ENCODE measurements around the gene NCOR1. TPM values are rescaled to one million over a fixed set of nuclear protein-coding genes. Genes with fewer than 3 reads are reported as not detected.
A peak's percentile ranks its signal among the peaks of the same experiment; 100 is the strongest.

Gene NCOR1
- total RNA-seq, 1 donor from 2014 or later: 104 TPM

GRCh38 chr17:16040710-16041251 is 174.6 kb downstream of the NCOR1 start:
- peaks cover 40% of the 10 kb centered on the region for H3K36me3 Mint-ChIP-seq (ENCODE audit: low read depth, unreplicated experiment)
- peaks cover 3% of the 10 kb centered on the region for H3K4me1 Mint-ChIP-seq (ENCODE audit: unreplicated experiment)
- H3K27me3 Mint-ChIP-seq (ENCODE audit: unreplicated experiment): no peaks in the 10 kb centered on the region
- H3K27ac Mint-ChIP-seq (ENCODE audit: unreplicated experiment): peak overlapping the region; percentile 50
- no peak for TF ChIP-seq CTCF (IDR thresholded peaks at IDR 0.05; ENCODE audit: unreplicated experiment)
- no peaks in the 10 kb centered on the region for H3K9me3 Mint-ChIP-seq (ENCODE audit: unreplicated experiment)
- no peak for DNase-seq (ENCODE audit: low spot score)
- H3K4me3 Mint-ChIP-seq (ENCODE audit: unreplicated experiment): no peak overlapping the region

GRCh38 chr17:16037636-16038035 is 177.7 kb downstream of the NCOR1 start:
- no peak for TF ChIP-seq CTCF (IDR thresholded peaks at IDR 0.05; ENCODE audit: unreplicated experiment)
- DNase-seq (ENCODE audit: low spot score): no peak
- no peaks in the 10 kb centered on the region for H3K27me3 Mint-ChIP-seq (ENCODE audit: unreplicated experiment)
- peaks cover 3% of the 10 kb centered on the region for H3K4me1 Mint-ChIP-seq (ENCODE audit: unreplicated experiment)
- peaks cover 41% of the 10 kb centered on the region for H3K36me3 Mint-ChIP-seq (ENCODE audit: low read depth, unreplicated experiment)
- no peak overlapping the region for H3K27ac Mint-ChIP-seq (ENCODE audit: unreplicated experiment)
- no peak overlapping the region for H3K4me3 Mint-ChIP-seq (ENCODE audit: unreplicated experiment)
- no peaks in the 10 kb centered on the region for H3K9me3 Mint-ChIP-seq (ENCODE audit: unreplicated experiment)

GRCh38 chr17:16036261-16036660 is 179.1 kb downstream of the NCOR1 start:
- Mint-ChIP-seq H3K9me3 (ENCODE audit: unreplicated experiment) (no peaks in the 10 kb centered on the region), H3K36me3 (ENCODE audit: low read depth, unreplicated experiment) (peaks cover 40% of the 10 kb centered on the region), H3K27ac (ENCODE audit: unreplicated experiment) (no peak overlapping the region), H3K4me1 (ENCODE audit: unreplicated experiment) (peaks cover 3% of the 10 kb centered on the region), H3K4me3 (ENCODE audit: unreplicated experiment) (peak overlapping the region; percentile 8), H3K27me3 (ENCODE audit: unreplicated experiment) (no peaks in the 10 kb centered on the region)
- no peak for DNase-seq (ENCODE audit: low spot score)
- no peak for TF ChIP-seq CTCF (IDR thresholded peaks at IDR 0.05; ENCODE audit: unreplicated experiment)

GRCh38 chr17:16033729-16034349 is 181.5 kb downstream of the NCOR1 start:
- Mint-ChIP-seq H3K27ac (ENCODE audit: unreplicated experiment) (no peak overlapping the region), H3K4me3 (ENCODE audit: unreplicated experiment) (no peak overlapping the region), H3K4me1 (ENCODE audit: unreplicated experiment) (peaks cover 3% of the 10 kb centered on the region), H3K36me3 (ENCODE audit: low read depth, unreplicated experiment) (peaks cover 40% of the 10 kb centered on the region), H3K9me3 (ENCODE audit: unreplicated experiment) (no peaks in the 10 kb centered on the region), H3K27me3 (ENCODE audit: unreplicated experiment) (no peaks in the 10 kb centered on the region)
- DNase-seq (ENCODE audit: low spot score): no peak
- TF ChIP-seq CTCF (IDR thresholded peaks at IDR 0.05; ENCODE audit: unreplicated experiment): no peak

Data from endothelial cell (in vitro differentiated cells).